HG02852 (cell line): ENCODE measurements around the gene GID8.

Experiments
- ATAC-seq: cut with Tn5 transposase; IDR thresholded peaks from one replicate; pipeline ENCODE4 v1.9.1; 2021; ENCODE audit warnings: mild to moderate bottlenecking, moderate library complexity; ENCODE audit not compliant: unreplicated experiment

The GID8 gene

DNA sequence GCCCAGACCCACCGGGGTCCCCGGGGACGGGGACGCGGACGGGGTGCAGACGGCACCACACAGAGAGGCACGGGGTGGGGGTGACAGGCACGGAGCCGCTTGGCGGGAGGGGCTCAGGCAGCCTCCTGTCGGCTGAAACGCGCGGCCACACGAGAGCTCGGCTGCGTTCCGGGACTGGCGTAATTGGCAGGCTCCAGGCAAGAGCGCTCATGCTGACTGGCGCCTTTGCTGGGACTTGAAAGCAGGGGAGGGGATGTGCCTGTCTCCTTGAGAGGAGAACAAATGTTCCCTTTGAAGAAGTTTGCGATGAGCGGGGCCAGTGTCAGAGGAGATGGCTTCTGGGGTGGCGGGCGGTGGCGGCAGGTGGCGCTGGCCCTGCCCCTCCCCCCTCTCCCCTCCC, 43.0 kb downstream of the GID8 start:
- ATAC-seq = no peak

DNA sequence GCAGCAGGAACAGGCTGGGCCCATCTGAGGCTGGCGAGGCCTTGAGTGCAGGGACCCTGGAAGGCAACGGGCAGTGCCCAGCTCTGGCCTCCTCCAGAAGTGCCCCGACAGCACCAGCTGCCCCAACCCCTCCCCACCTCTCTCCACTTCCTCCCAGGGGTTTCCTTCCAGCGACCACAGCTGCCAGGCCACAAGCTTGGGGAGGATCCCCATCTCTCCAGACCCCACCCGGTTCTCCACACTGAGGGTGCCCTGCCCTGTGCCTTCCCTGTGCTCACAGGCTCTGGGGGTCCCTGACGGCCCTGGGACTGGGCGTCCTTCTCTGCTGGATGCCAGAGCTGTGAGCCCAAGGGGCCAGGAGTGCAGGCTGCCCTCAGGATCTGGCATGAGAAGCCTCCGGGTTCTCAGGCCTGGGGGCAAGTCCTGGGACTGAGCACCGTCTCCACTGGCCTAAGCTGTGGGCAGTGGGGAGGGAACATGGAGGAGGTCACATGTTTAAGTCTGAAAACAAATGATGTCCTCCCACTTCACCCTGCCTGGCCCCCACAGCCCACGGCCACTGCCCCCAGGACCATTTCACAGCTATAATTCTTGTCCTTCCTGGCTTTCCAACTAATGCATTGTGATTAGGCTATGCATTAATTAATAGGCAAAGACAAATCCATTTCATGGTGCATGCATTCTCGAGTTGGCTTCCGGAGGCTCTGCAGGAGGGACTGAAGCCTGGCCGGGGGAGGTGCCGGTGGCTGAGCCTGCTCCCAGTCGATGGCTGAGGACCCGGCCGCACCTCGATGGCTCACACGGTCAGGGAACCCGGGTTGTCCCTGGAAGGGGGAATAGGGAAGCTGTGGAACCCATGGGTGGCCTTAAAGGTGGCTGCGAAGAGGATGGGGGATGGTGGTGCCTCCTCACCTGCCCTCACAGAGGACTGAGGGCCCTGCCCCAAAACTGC, 44.5 kb downstream of the GID8 start:
- no peak for ATAC-seq

DNA sequence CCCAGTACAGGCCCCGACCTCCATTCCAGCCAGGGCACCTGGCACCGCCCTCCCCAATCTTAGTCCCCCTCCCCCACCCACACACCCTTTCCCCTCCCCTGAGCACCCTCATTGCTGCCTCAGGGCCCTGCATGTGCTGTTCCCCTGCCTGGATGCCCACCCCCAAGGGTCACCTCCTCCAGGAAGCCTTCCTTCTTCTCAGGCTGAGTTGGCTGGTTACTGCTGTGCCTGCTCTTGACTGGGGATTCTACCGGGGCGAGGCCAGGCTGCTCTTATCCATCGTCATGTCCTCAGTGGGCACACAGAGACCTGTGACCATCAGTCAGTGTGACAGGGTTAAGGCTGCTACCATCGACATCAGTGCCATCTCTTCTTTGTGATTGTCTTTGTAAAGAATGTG, 45.3 kb downstream of the GID8 start:
- ATAC-seq = no peak

DNA sequence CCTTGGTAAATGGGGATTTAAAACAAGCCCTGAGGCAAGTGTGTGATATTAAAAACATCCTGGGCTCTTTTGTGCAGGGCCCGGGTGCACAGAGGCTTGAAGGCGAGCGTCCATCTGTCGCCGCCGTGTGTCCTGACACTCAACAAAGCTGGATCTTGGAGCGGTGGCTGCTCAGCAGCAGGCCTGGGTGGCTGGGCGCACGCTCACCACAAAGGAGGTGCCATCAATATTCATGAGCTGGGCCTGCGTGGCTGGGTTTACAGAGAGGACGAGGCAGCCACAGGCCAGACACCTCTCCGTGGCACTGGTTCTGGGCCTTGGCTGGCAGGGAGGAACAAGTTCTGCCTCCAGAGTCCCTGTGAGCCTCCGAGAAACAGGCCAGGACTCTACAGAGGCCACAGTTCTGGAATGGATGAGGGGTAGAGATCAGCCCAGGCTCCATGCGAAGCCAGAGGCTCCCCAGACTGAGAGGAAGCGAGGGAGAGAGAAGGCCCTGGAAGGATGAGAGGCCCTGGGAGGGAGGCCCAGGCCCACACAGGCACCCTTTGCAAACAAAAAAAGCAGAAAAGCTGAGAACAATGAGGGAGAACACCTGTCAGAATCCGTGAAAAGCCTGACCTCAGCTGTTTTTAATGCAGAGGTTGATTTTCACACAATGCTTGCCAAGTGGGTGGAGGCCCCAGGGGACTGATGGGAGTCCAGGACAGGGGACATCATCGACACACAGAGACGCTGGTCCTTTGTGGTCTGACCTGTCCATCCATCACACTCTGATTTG, 46.9 kb downstream of the GID8 start:
- ATAC-seq = no peak

DNA sequence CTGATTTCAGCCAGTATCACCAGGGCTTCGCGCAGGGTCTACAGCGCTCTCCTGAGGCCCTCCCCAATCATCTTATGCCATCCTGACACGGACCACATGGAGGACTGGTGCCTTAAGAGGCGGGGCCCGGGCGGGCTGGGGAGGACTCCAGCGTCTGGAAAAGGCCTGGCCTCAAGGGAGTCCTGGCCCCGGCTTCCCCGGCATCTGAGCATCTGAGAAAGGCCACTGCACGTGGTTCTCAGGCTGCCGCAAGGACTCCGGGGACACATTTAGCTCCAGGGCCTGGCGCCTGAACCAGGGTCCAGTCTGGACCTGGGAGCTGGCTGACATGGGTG, 47.5 kb downstream of the GID8 start:
- ATAC-seq = no peak

DNA sequence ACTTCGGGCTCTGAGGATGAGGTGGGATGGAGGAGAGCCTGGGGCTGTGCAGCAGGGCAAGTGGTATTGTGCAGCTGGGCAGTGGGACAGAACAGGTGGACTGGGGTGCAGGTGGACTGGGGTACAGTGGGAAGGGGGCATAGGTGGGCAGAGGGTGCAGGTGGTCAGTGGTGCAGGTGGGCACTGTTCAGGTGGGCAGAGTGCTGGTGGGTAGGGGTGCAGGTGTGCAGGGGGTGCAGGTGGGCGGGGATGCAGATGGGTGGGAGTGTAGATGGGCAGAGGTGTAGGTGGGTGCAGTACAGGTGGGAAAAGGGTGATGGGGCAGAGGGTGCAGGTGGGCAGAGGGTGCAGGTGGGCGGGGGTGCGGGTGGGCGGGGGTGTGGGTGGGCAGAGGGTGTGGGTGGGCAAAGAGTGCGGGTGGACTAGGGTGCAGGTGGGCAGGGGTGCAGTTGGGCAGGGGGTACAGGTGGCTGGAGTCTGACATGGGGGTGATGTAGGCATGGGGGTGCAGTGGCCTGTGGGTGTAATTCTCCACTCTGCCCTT, 48.4 kb downstream of the GID8 start:
- ATAC-seq = no peak

DNA sequence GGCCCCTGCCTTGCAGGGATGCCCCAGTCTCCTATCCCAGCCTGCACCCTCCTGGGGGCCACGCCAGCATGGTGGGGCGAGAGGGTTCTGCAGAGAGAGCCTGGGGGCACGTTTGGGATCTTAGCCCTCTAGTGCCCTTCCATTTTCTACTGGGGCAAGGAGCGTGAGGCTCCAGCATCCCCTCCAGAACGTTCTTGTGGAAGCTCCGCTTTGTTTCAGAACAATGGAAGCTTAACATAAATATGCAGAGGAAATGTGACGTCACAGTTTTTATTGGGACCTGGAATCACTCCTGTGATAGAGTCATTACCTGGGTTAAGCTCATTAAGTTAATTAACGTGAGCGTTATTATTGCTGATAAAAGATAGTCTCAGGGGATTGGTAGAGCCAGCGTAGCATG, 49.2 kb downstream of the GID8 start:
- ATAC-seq = no peak

DNA sequence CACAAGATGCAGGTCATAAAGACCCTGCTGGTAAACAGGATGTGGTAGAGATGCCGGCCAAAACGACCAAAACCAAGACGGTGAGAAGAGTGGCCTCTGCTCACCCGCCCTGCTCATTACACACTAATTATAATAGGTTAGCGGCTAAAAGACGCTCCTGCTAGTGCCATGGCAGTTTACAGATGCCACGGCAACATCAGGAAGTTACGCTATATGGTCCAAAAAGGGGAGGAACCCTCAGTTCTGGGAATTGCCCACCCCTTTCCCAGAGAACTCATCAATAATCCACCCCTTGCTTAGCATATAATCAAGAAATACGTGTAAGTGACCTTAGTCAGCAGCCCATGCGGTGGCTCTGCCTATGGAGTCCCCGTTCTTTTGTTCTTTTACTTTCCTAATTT, 51.3 kb downstream of the GID8 start:
- no peak for ATAC-seq

DNA sequence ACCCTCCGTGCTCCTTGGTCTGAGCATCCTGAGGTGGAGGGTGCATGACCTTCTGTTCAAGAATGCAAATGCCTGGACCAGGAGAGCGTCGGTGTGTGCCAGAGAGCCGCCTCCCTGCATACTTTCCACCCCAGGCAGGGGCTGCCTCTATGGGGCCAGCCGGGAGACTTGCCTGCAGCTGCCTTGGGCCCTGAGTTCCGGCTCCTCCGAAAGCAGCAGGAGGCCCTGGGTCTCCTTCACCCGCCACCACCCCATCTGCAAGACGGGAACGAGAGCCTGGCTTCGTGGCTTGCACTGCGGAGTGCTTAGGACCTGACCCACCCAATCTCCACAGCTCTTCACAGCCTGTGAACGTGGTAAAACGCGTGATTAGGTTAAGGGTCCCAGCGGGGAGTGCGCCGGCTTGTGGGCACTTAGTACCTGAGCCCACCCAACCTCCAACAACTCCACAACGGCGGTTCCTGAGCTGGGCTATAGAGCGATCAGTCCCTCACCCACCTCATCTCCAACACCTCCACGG, 52.4 kb downstream of the GID8 start:
- no peak for ATAC-seq

DNA sequence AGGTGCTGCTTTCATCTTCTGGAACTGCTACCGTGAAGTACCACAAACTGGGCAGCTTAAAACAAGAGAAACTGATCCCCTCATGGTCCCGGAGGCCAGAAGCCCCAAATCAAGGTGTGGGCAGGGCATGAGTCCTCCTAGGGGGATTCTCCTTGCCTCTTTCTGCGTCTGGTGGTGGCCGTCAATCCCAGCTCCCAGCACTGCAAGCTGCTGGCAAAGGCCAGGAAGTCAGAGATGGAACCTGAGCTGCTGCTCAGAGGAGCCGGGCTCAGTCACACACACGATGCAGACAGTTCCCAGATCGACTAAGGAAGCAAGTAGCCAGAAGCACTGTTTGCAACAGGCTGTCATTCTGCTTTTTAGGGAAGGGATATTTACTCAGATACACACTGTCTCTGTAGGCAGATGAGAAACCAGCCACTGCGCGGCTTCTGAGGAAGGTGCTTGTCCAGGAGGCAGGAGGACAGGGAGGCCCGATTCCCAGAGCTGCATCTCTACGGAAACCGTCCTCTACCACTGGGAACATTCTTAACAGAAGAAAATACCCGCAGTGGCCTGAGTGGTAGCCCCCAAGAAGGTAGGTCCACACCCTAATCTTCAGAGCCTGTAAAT, 53.4 kb downstream of the GID8 start:
- no peak for ATAC-seq

DNA sequence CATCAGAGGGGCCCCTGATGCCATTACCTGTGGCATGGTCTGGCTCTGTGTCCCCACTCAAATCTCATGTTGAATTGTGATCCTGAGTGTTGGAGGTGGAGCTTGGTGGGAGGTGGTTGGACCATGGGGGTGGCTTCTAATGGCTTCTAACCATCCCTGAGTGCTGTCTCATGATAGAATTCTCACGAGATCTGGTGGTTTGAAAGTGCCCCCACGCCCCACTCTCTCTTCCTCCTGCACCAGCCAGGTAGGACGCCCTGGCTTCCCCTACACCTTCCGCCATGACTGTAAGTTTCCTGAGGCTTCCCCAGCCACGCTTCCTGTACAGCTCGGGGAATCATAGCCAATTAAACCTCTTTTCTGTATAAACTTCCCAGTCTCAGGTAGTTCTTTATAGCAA, 53.9 kb downstream of the GID8 start:
- no peak for ATAC-seq

DNA sequence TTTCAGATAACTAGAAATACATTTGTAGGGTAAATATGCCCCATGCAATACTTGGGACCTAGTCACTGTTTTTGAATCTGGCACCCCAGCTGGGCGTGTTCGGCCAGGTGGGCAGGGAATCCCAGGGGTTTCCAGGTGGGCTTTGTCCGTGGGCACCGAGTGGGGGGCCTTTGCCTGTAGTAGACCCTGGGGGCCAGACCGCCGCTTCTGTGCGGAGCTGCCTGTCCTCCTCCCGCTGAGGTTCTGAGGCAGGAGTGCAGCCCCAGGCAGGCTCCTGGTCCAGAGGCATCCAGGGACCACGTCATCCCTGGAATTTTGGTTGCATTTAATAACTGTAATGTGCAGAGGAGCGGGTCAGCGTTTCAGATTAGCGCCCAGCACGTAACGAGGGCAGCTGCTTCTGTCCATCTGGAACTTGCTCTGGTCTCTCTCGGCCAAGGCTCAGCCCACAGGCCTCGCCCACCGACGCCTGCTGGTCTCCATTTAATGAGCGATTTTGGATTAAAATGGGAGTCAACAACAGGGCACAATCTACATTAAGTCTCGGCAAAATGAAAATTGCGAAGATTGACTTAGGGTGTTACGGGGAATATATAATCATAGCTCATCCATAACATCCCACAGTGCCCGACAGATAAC, 56.0 kb downstream of the GID8 start:
- no peak for ATAC-seq

DNA sequence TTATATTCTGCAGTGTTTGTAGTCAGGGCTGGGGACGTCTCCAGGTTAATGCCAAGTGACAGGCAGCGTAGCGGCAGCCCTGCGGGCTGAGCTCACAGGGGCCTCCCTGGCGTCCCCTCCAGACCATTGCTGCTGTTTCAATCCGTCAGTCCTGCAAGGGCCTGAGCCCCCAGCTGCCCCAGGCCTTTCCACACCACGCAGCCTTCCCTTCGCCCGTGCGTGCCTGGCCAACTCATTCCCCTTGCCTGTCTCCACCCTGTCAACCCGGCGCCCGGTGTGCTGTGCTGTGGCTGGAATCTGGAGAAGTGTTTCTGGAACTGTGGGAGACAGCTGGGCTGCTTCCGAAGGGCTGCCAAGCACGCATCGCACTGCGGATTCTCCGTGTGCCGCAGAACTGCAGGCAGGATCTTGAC, 56.9 kb downstream of the GID8 start:
- ATAC-seq = no peak

DNA sequence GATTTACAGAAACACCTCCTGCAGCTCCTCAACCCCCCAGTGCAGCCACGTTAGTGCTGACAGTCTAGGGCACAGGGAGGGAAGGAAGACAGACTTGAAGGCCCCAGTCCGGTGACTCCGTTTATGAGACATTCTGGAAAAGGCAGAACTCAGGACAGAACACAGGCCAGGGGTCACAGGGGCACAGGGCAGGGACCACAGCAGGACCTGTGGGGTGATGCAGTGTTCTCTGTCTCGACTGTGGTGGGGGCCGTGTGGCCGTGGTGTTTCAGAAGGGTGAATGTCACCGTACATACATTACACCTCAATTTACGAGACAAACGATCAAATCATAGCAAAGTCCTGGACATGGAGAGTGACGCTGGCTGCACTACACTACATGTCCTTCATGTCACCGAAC, 57.5 kb downstream of the GID8 start:
- no peak for ATAC-seq

DNA sequence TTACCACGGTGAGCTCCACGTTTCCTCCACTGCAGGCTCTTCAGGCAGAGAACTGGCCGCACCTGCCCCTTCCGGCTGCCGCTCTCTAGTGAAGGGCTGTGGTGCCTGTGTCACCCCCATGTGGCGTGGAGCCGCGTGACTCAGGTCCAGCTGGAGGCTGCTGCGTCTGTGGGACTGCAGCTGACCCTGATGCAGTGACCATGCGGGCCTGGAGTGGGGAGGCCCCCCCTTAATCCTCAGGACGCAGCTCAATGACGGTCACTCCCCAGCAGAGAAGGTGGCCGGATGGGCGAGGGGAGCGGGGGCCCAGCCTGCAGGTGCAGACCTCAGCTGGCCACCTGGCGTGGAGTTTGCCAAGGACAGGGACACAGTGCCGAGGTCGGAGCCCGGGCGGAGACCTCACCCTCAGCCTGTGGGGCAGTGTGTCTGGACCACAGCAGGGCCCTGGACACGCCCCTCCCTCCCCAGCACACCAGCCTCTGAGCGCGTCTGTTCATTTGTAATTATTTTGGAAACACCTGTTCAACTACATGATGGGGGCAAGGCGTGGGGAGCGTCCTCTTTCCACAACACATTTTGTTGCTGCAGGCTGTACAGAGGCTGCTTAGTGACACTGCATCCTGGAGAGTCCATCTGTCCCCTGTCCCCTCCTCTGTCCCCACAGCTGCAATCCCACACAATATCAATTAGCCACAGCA, 58.1 kb downstream of the GID8 start:
- no peak for ATAC-seq

DNA sequence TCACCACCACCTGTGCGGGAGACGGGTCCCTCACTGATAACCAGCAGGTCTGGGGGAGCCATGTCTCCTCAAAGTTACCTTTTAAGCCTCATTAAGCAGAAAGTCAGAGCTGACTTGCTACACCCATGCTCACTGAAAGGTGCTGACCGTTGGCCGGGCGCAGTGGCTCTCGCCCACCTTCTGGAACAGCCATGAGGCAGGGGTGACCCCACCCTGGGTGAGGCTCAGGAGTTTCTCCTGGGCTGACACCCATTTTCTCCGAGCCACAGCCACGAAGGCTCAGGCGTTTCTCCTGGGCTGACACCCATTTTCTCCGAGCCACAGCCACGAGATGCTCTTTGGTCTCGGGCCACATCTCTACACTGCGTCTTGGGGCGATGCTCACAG, 58.6 kb downstream of the GID8 start:
- no peak for ATAC-seq

DNA sequence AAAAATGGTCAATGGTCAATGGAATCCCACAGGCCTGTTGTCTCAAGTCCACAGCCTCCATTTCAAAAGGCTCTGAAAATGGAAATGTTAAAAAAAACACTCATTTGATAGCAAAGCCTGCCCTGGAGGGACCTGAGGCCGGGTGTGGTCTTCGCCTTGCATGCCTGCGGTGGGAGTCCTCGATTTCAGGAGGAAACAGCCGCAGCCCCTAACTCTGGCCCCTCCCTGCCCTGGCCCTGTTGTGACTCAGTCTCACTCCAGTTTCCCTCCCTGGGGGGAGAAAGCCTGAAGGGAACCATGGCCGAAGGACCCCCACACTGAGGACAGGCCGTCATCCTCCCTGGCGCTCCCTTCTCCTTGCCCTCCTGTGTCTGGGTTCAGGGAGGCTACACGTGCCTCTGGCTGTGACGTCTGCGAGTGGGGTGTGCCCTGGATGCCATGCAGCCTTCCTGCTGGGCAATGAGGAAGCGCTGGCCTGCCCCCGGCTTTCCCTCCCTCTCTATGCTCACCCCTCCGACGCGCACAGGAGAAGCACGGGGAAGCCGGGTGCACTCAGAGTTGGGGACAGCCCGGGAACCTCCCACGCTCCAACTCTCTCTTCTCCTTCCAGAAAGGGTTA, 59.6 kb downstream of the GID8 start:
- no peak for ATAC-seq
